GM18858 (cell line): ENCODE measurements around the gene PSMC3.

Experiments
- ATAC-seq: cut with Tn5 transposase; IDR thresholded peaks from one replicate; pipeline ENCODE4 v1.9.1; 2021; ENCODE audit not compliant: unreplicated experiment

PSMC3 gene

DNA sequence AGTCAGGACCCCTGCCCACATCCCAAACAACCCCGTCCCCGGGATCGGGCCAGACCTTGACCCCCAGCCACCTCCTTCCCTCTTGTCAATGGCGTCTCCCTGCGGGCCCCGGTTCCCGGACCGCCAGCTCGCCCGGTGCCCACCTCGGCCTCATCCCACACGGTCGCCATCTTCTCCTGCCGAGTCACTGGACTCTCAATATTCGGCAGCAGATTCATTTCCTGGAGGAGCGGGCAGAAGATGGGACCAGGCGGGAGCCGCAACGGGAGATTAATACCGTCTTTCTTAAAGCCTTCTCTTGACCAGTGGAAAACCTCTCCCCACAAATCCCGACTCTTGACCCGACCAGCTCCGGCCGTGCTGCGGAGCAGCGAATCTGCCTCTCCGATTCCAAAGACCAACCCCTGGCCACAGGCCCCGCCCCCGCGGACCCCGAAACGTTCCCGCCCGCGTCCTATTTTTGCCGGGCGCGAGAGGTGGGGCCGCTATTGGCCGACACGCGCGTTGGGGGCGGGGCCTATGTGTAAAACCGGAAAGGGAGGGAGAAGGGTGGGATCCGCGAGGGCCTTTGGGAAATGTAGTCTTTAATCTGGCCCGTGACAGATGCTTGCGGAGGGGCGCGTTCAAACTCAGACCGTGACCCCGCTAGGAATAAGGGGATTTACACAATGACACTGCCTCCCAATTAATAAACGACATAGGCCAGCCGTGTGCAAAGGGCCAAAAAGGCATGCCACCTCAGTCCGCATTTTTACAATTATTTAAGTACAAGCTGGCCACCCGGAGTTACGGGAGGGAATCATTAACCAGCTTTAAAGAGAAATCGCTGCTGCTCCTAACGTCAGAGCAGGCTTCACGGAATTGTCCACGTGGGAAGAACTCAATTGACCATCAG, at the start of gene PSMC3:
Gene PSMC3 (minus strand): TSS at position 378 of the 895 bp plus-strand sequence. CDS start 160 bp downstream, at position 218.
- peak; percentile 78 for ATAC-seq

DNA sequence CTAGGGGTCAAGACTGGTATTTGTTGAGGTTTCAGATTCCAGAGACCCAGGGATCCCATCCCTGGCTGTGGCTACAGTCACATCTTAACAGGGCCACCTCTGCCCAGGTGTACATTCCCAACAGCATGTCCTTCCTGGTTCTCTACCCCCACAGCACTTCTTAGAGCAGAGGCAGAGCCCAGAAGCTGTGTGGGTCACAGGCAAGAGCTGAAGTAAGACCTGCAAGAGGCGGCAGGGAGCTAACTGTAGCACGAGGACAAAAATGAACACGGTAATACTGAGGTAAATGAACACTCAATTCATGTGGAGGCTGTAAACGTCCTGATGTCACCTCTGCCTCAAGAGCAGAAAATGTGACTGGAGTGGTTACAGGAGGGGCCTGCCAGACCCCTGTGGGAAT, 44.4 kb upstream of the PSMC3 start:
- no peak for ATAC-seq

DNA sequence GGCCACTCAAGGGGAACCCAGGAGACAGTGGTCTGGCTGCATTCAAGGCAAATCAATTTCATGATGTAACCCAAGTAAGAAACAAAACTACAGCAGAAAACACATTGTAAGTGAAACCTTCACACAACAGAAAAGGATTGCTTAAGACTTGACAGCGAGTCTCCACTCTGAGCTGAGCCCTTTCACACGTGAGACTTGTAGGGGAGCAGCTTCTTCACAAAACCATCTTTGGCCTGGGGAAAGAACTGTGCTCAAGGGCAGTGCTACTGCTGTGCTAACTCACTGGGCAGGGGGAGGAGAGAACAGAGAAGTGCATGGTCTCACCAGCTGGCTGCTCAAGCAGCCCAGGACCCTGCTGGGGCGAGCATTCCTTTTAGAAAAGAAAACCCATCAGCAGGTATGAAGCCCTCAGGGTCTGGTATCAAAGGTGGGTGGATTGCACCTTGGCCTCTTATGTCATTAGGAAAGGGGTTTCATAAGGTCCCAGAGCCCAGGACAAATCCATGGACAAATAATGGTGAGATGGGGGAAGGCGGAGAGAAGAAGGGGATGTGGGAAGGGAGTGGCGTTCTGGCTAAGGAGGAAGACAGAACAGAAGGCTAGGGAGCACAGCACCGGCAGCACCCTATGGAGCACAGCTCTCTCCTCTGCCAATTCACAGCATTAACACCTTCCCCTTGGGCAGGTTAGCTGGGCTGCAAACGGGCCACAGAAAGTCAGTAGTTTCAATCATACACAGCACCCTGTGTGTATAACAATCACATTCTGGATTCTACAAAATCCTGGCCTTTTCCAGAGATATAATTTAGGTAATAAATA, 43.3 kb upstream of the PSMC3 start:
- no peak for ATAC-seq

DNA sequence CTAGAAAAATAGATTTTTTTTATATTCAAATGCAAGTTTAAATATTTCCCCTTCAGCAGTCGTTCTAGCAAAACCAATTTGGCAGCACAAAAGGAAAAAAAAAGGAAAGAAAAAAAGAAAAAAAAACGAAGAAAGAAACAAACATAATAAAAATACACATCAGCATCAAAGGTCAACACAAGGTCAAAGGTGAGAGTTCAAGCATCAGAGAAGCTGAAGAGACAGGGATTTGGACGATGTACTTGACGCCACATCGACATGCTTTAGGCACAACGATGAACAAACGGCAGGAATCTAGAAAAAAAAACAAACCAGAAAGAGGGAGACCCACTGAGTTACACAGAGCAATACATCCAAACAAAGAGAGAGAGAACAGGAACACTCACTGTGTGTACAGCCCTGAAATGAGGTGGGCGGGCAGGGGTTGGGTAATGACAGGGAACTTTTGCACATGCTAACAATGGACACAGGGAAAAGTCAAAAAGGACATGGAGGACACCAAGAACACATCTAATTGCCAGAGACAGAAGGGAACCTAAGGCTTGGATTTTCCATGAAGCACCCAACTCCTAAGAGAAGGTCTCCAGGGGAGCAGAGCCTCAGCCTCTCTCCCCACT, 42.5 kb upstream of the PSMC3 start:
- no peak for ATAC-seq

DNA sequence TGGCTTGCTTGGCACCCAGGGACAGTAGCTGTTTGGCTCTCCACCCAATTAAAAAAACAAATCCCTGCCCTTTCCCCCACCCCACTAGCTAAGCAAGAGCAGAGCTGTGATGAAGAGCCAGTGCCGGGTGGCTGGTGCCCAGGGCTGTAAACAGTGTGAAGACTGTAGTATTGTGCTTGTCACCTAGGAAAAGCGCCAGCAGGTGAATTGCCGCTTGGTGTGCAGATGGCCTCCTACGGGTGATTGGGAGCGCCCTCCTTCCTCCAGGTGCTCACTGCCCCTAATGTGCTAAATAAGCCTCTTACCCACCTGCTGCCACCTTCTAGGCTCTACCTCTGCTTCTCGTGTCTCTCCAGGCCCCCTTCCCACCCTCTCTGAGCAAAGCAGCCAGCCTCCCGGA, 41.1 kb upstream of the PSMC3 start:
- no peak for ATAC-seq

DNA sequence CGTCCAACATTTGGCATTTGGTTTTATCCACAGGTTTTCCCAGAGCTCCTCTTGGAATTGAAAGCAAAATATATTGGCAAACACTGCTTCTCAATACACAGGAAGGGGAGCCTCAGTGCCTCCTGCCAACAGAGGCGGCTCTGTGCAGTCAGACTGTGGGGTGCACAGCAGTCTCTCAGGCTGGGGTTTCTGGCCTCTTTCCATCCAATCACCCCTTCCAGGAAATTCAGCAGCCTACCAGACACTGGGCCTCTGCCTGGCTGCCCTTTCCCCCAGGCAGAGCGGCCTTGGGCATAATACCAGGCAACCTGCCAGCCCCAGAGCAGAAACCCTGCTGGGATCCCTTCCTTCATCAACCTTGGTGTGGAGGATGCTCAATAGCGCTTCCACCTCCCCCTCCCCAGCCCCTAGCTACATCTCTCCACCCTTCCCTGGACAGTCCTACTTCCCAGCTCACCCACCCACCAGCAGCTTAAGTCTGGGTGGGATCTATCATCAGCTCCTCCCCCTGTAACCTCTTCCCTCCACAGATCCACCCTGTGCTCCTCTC, 40.5 kb upstream of the PSMC3 start:
- ATAC-seq: no peak

DNA sequence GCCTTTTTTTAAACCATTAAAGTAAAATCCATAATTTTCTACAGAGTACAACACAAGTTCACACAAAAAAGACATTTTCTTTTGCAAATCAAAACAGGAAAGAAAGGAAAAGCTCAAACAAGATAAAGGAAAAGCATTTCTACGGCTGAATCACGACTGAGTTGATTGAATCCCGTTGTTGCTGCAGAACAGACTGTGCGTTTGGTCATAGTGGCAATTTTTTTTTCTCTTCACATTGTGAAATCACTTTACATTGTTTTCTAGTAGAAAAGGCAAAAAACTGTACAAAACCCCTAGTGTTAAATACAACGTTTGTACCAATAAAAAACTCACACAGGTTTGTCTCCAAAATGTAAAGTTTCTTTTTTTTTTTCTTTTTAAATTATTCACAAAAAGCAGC, 40.0 kb upstream of the PSMC3 start:
- no peak for ATAC-seq

DNA sequence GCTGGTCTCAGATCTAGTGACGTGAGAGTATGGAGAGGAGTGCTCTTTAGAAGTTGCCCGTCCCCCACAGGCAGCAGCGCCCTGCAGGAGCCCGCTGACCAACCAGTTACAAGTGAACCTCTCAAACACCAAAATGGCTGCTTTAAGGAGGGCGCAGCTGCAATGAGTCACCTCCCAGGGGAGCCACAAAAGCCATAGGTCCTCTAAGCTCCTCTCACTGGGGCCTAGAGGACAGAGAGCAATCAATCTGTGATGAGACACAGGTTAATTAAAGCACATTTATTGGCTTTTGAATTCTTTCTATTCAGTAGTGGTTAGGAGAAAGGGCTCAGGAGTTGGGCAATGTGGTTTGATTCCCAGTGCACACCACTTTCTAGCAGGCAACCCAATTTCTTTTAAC, 38.2 kb upstream of the PSMC3 start:
- no peak for ATAC-seq

DNA sequence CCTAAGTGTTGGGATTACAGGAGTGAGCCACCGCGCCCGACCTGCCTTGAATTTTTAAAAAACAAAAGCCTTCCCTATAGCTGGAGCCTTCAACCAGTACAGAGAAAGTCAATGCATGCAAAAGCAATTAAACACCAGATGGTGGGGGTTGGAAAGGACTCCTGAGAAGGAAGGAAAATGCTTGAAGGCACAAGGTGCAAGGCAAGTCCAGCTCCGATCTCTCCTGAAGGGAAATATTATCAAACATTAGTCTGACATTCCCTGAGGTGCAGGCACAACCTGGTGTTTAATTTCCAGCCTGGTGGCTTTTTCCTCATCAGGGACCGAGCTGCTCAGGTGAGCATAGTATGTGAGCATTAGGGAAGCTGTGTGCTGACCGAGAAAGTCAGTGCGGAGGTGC, 35.6 kb upstream of the PSMC3 start:
- ATAC-seq: no peak

DNA sequence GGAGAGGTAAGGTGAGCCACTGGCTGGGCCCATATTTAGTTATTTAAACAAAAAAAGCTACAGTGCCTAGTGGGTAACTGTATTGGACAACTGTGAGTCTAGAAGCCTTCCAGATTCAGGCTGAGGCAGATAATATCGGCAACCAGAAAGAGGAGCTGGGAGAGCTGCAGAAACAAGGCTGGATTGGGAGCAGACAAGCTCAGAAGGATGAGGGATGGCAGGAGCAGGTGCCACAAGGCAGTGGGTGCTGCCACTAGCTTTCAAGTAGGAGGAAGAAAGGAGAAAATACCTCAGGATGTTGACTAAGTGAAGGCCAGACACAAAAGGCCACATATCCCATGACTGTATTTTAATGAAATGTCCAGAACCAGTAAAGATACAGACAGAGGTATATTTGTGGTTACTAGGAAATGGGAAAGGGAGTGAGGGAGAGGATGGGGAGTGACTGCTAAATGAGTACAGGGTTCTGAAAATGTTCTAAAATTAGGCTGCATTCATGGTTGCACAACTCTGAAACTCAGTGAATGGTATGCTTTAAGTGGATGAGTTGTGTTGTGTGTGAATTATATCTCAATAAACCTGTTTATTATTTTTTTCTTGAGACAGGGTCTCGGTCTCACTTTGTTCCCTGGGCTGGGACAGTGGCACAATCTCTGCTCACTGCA, 34.5 kb upstream of the PSMC3 start:
- ATAC-seq: no peak

DNA sequence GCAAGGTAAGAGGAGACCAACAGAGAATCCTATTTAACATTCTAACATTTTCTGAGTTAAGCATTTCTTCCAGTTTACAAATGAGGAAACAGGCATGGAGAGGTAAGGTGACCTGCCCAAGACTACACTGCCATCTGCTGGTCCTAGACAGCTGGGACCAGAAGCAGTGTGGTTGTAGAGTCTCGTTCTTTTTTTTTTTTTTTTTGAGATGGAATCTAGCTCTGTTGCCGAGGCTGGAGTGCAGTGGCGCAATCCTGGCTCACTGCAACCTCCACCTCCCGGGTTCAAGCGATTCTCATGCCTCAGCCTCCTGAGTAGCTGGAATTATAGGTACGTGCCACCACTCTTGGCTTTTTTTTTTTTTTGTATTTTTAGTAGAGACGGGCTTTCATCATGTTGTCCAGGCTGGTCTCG, 28.0 kb upstream of the PSMC3 start:
- peak; percentile 60 for ATAC-seq

DNA sequence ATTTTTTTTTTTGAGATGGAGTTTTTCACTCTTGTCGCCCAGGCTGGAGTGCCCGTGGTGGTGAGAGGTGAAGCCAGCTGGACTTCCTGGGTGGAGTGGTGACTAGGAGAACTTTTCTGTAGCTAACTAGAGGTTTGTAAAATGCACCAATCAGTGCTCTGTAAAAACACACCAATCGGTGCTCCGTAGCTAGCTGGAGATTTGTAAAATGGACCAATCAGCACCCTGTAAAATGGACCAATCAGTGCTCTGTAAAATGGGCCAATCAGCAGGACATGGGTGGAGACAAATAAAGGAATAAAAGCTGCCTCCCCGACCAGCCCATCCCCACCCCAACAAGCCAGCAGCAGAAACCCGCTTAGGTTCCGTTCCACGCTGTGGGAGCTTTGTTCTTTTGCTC, 27.1 kb upstream of the PSMC3 start:
- ATAC-seq: no peak

DNA sequence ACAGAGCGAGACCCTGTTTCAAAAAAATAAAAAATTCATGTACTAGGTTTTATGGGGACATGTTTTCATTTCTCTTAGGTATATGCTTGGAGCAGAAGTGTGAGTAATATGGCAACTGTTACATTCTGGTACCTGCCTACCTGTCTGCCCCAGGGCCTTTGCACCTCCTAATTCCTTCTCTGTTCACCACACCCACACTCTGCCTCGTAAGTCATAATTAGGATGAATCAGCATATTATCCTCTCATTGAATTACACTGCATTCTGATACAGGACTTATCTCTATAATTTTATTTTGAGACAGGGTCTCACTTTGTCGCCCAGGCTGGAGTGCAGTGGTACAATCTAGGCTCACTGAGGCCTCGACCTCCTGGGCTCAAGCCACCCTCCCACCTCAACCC, 25.8 kb upstream of the PSMC3 start:
- no peak for ATAC-seq

DNA sequence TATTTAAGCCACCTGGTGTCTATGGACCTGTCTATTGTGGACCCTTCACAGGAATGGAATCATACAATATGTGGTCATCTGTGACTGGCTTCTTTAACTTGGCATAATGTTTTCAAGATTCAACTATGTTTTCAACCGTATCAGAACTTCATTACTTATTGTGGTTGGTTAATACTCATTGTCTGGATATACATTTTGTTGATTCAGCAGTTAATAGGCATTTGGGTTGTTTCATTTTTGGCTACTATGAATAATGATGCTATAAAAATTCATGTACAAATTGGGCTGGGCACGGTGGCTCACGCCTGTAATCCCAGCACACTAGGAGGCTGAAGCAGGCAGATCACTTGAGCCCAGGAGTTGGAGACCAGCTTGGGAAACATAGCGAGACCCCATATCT, 25.2 kb upstream of the PSMC3 start:
- no peak for ATAC-seq

DNA sequence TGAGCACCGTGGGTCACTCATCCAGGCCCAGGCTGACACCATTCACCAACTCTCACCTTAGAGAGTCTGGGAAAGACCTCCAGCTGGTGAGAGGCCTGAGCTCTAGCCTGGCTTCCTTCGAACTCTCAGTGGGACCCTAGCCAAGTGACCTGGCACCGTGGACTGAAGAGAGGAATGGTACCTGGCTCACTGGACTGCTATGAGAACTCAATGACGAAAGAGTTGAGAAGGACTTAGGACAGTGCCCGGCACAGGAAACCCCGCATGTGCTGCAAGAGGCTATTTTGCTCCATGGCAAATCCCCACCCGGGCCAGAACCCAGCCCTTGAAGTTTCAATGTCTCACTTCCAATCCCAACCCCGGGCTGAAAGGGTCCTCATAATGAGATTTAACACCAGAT, 23.3 kb upstream of the PSMC3 start:
- ATAC-seq: no peak

DNA sequence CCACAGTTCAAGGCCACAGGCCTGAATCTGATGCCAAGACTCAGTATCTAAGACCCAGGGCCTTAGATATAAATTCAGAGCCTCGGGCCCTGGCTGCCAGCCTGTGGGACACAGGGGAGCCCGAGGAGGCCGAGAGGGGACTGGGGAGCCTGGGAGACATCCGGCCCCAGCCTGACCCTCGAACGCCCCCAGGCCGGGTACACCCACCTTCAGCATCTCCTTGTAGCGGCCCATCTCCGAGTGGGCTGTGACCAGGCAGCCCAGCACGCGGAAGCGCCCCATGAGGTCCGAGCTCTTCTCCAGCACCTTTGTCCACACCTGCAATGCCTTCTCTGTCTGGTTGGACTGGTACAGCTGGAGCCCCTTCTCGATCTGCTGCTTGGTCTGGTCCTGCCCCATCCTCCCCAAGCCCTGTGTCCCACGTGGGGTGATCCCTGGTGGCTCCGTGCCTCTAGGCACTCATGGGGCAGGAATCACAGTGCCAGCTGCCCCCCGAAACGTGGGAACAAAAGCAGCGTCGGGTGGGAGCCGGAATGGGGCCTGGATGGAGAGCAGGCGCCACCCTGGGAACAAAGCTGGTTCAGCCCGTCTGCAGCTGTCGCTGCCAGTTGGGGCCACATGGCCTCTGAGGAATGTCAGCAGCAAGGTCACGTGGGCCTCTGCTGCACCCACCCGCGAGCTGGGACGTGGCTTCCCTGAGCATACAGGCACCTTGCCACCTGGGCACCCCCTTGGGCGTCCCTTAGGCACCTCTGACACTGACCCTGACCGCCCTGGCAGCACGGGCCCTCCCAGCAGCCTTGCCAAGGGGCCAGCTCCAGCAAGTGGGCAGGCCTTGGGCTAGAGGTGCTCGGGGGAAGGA, 22.6 kb upstream of the PSMC3 start, which contains the start of gene RAPSN:
Gene RAPSN (minus strand): TSS at position 571 of the 862 bp plus-strand sequence. CDS start 172 bp downstream, at position 399.
- no peak for ATAC-seq

DNA sequence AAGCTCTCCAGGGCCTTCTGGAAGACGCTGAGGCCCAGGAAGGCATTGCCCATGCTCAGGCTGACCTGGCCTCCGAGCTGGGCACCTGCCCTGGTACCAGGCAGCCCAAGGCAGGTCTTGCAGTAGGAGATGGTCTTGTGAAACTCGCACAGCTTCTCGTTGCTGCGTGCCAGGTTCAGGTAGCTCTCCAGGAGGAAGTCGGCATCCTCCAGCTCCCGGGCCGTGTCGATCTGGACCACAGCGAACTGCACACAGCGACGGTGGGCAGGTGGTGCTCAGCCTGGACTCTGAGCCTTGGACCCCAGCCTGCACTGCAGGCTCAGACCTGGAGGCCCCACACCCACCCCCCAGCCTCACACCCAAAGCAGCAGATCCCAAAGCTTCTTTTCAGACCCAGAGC, 21.7 kb upstream of the PSMC3 start:
- no peak for ATAC-seq

DNA sequence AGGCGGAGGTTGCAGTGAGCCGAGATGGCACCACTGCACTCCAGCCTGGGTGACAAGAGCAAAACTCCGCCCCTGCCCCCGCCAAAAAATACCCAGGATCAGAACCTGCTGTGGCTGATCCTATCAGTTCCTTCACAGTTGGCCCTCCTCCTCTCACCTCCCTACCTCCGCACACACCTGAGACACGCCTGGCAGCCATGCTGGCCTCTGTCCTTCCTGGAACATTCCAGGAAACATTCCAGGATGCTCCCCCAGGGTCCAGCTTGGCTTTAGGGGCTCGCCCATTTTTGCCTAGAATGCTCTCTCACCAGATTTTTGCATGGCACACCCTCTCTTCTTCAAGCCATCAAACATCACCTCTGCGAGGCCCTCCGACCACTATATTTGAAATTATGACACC, 20.6 kb upstream of the PSMC3 start:
- ATAC-seq: no peak

DNA sequence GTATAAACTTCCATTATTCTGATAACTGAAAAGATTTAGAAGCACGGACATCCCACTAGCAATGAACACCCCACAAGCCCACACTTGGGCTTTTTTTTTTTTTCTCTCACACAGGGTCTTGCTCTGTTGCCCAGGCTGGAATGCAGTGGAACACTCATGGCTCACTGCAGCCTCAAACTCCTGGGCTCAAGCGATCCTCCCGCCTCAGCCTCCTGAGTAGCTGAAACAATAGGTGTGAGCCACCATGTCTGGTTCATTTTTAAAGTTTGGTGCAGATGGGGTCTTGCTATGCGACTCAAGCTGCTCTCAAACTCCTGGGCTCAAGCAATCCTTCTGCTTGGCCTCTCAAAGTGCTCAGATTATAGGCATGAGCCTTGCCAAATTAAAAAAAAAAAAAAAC, 19.6 kb upstream of the PSMC3 start:
- ATAC-seq: no peak

DNA sequence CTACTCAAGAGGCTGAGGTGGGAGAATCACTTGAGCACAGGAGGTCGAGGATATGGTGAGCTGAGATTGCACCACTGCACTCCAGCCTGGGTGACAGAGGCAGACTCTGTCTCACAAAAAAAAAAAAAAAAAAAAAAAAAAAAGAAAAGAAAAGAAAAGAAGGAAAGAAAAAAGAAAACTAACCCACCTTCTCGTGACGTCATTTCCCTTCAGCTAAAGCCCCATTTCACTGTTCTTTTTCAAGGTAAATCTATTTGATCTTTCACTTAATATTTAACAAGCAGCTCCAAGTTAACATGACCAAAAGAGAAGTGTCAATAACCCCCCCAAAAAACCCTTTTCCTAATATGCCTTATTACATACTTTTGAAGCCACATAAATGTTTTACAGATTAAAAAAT, 17.6 kb upstream of the PSMC3 start:
- no peak for ATAC-seq
